ENCODE results near the gene IGLL1.
"Not testable (repeated sequence)": the region's sequence is repeated elsewhere in the genome, so short reads cannot be mapped to it uniquely, and the experiment has no call there.

Gene IGLL1

GRCh38 chr22:23539135-23539838 lies 40.8 kb downstream of the IGLL1 start:
- DNase-seq = peak; percentile 58

GRCh38 chr22:23538696-23539030 lies 41.4 kb downstream of the IGLL1 start:
- DNase-seq = not testable (repeated sequence)

GRCh38 chr22:23537830-23538695 lies 42.0 kb downstream of the IGLL1 start:
- DNase-seq = not testable (repeated sequence)

GRCh38 chr22:23537416-23537815 lies 42.7 kb downstream of the IGLL1 start:
- no peak for DNase-seq

- no peak for DNase-seq
These were observed 43.2 kb downstream of the IGLL1 start for GRCh38 chr22:23536821-23537345.

- DNase-seq = not testable (repeated sequence)
These were observed 44.1 kb downstream of the IGLL1 start for GRCh38 chr22:23535790-23536661.

- no peak for DNase-seq
These were observed 45.0 kb downstream of the IGLL1 start for GRCh38 chr22:23534851-23535717.

- no peak for DNase-seq
These were observed 45.8 kb downstream of the IGLL1 start for GRCh38 chr22:23534201-23534850.

GRCh38 chr22:23533771-23534191 lies 46.3 kb downstream of the IGLL1 start:
- no peak for DNase-seq

GRCh38 chr22:23533328-23533762 lies 46.7 kb downstream of the IGLL1 start:
- peak; percentile 23 for DNase-seq

GRCh38 chr22:23532731-23533130 lies 47.4 kb downstream of the IGLL1 start:
- no peak for DNase-seq

- no peak for DNase-seq
These were observed 48.0 kb downstream of the IGLL1 start for GRCh38 chr22:23531966-23532705.

GRCh38 chr22:23531283-23531956 lies 48.7 kb downstream of the IGLL1 start:
- no peak for DNase-seq

GRCh38 chr22:23530766-23531282 lies 49.3 kb downstream of the IGLL1 start:
- no peak for DNase-seq

- DNase-seq = no peak
These were observed 50.0 kb downstream of the IGLL1 start for GRCh38 chr22:23530106-23530505.

- DNase-seq = no peak
These were observed 50.7 kb downstream of the IGLL1 start for GRCh38 chr22:23529166-23530103.

GRCh38 chr22:23527971-23528740 lies 51.9 kb downstream of the IGLL1 start:
- DNase-seq = no peak

Measured in NCI-H1694 treated with DMSO at 0.1 percent for 48 hours (cell line).